GM12878 (cell line): ENCODE data around the gene FIG4. TPM values are rescaled to one million over a fixed set of nuclear protein-coding genes. Genes with fewer than 3 reads are reported as not detected.

ENCODE experiments used
- ATAC-seq: fragments of 200-7000 bp; cut with Tn5 transposase; 3 replicates; pipeline ENCODE4 v1.9.1; 2020; ENCODE audit warnings: mild to moderate bottlenecking, moderate library complexity
- BruUV-seq: library from RNA; stranded (reverse); fragments of 400-500 nt; replicated peaks from 2 replicates; lab custom pipeline; 2021; lab: Mats Ljungman, UMichigan
- CTCF ChIA-PET: fragments of 300-600 bp; sonication (Branson Sonifier 250); formaldehyde crosslinking; extraction: SDS; loops from one replicate; lab custom pipeline; 2021; ENCODE audit warnings: inconsistent platforms; lab: Yijun Ruan, JAX
- POLR2A ChIA-PET: fragments of 350-600 bp; formaldehyde crosslinking; extraction: SDS; loops from one replicate; lab custom pipeline; 2021; ENCODE audit warnings: inconsistent platforms; lab: Charles Lee
- RAD21 ChIA-PET: fragments of 300-600 bp; sonication (Branson Sonifier 250); formaldehyde crosslinking; loops from one replicate; lab custom pipeline; 2023; ENCODE audit warnings: antibody characterized with exemption; ENCODE audit not compliant: unreplicated experiment; lab: Charles Lee
- SMC1A ChIA-PET: fragments of 300-600 bp; sonication (Branson Sonifier 250); formaldehyde crosslinking; loops from one replicate; lab custom pipeline; 2023; ENCODE audit not compliant: unreplicated experiment, uncharacterized antibody; lab: Charles Lee
- DNase-seq: peaks from one replicate; pipeline ENCODE4 v3.0.0-alpha.2; 2011; ENCODE audit warnings: low read depth, low spot score
- FAIRE-seq: peaks from 3 replicates; lab custom pipeline; 2011; peaks lifted over from hg19 to GRCh38; lab: Jason Lieb, UNC
- H2AFZ ChIP-seq: 2 replicates; pipeline ENCODE4 v1.6.0; 2011; ENCODE audit warnings: low read depth, low read length, control low read depth; ENCODE audit not compliant: control insufficient read depth
- H3K27ac ChIP-seq: 2 replicates; pipeline ENCODE4 v1.5.1; 2011; ENCODE audit warnings: control low read depth; ENCODE audit not compliant: control insufficient read depth, insufficient read depth
- H3K27me3 ChIP-seq, 2 experiments: replicated peaks in 1 of 2; 2 replicates each; pipeline versions ENCODE4 v1.6.0 to v1.6.1; 2011; ENCODE audit warnings: low read length in 1 of 2; ENCODE audit not compliant: control insufficient read depth in 2 of 2, insufficient read depth in 2 of 2
- H3K36me3 ChIP-seq, 2 experiments: 2 replicates each; pipeline ENCODE4 v1.5.1; 2011; ENCODE audit warnings: low read length in 1 of 2; ENCODE audit not compliant: control insufficient read depth in 2 of 2, insufficient read depth in 2 of 2
- H3K4me1 ChIP-seq: 2 replicates; pipeline ENCODE4 v1.6.1; 2011; ENCODE audit warnings: mild to moderate bottlenecking, low read length, moderate library complexity, mixed read lengths; ENCODE audit not compliant: control insufficient read depth, insufficient read depth
- H3K4me2 ChIP-seq: 2 replicates; pipeline ENCODE4 v1.6.0; 2011; ENCODE audit warnings: control low read depth; ENCODE audit not compliant: control insufficient read depth, insufficient read depth
- H3K4me3 ChIP-seq: fragments of 200-600 bp; sonication (generic); 2 replicates; pipeline ENCODE4 v1.5.1; 2016
- H3K79me2 ChIP-seq: 2 replicates; pipeline ENCODE4 v1.6.0; 2011; ENCODE audit warnings: low read length; ENCODE audit not compliant: control insufficient read depth, insufficient read depth
- H3K9ac ChIP-seq: 2 replicates; pipeline ENCODE4 v1.8.0; 2011; ENCODE audit warnings: low read length, control low read depth, mixed read lengths; ENCODE audit not compliant: control insufficient read depth, insufficient read depth
- H3K9me3 ChIP-seq: replicated peaks from 3 replicates; pipeline ENCODE4 v1.5.1; 2011; ENCODE audit warnings: mild to moderate bottlenecking, low read length; ENCODE audit not compliant: control insufficient read depth, insufficient read depth
- H4K20me1 ChIP-seq: 2 replicates; pipeline ENCODE4 v1.6.0; 2011; ENCODE audit not compliant: control insufficient read depth, insufficient read depth
- BACH1 ChIP-seq: fragments of 450-650 bp; IDR thresholded peaks from 2 replicates; pipeline ENCODE4 v1.6.1; 2017; ENCODE audit warnings: mild to moderate bottlenecking, borderline replicate concordance
- CHD1 ChIP-seq: IDR thresholded peaks from 2 replicates; pipeline ENCODE4 v1.6.1; 2012; ENCODE audit warnings: low read depth, low read length, improper control_type of control experiment
- CREB1 ChIP-seq: IDR thresholded peaks from 2 replicates; pipeline ENCODE4 v1.6.1; 2012; ENCODE audit warnings: low read depth, mild to moderate bottlenecking, inconsistent platforms
- CUX1 ChIP-seq: IDR thresholded peaks from 2 replicates; pipeline ENCODE4 v1.6.1; 2012; ENCODE audit warnings: improper control_type of control experiment, low read depth, low read length; ENCODE audit not compliant: insufficient replicate concordance
- EGR1 ChIP-seq, 2 experiments: IDR thresholded peaks; 1 replicate in 1 of 2; 2 replicates in 1 of 2; pipeline ENCODE4 v1.6.1; 2011 to 2012; ENCODE audit warnings: low read depth in 2 of 2, low read length in 2 of 2, borderline replicate concordance in 1 of 2, mild to moderate bottlenecking in 1 of 2, moderate library complexity in 1 of 2
- FOS ChIP-seq: IDR thresholded peaks from 3 replicates; pipeline ENCODE4 v1.6.1; 2011; ENCODE audit warnings: borderline replicate concordance; ENCODE audit not compliant: insufficient read length; ENCODE audit errors: extremely low read depth
- RB1 ChIP-seq: fragments of 450-650 bp; formaldehyde crosslinking; IDR thresholded peaks from 2 replicates; pipeline ENCODE4 v1.6.1; 2017; ENCODE audit warnings: mild to moderate bottlenecking, borderline replicate concordance
- SKIL ChIP-seq: fragments of 450-650 bp; IDR thresholded peaks from 2 replicates; pipeline ENCODE4 v1.6.1; 2017; ENCODE audit warnings: mild to moderate bottlenecking, low read depth, inconsistent platforms; ENCODE audit not compliant: poor library complexity, severe bottlenecking
- SMAD1 ChIP-seq: fragments of 450-650 bp; IDR thresholded peaks from 2 replicates; pipeline ENCODE4 v1.6.1; 2018; ENCODE audit warnings: mild to moderate bottlenecking, low read depth; ENCODE audit not compliant: partially characterized antibody
- STAT3 ChIP-seq: IDR thresholded peaks from 2 replicates; pipeline ENCODE4 v1.6.1; 2011; ENCODE audit warnings: low read depth, low read length, improper control_type of control experiment
- TBL1XR1 ChIP-seq: IDR thresholded peaks from 2 replicates; pipeline ENCODE4 v1.6.1; 2012; ENCODE audit warnings: low read depth, low read length, improper control_type of control experiment
- TCF3 ChIP-seq: IDR thresholded peaks from 2 replicates; pipeline ENCODE4 v1.6.1; 2012; ENCODE audit warnings: low read depth, mild to moderate bottlenecking, low read length, borderline replicate concordance; ENCODE audit not compliant: insufficient read depth
- ZBTB40 ChIP-seq: fragments of 450-650 bp; IDR thresholded peaks from 2 replicates; pipeline ENCODE4 v1.6.1; 2016; ENCODE audit warnings: mild to moderate bottlenecking, moderate library complexity, borderline replicate concordance
- WGBS: methylation state at CpG from one replicate; pipeline ENCODE4 v1.1.6; 2016; ENCODE audit warnings: low lambda C conversion rate; ENCODE audit not compliant: insufficient replicate concordance, insufficient coverage; ENCODE audit errors: missing lambda C conversion rate; 5-methylcytosine and 5-hydroxymethylcytosine counted together
- in situ Hi-C: fragments of 300-500 bp; cut with MboI; formaldehyde crosslinking; loops from 9 replicates; pipeline ENCODE4 v1.14.3; 2018; ENCODE audit warnings: mixed read lengths
- intact Hi-C: fragments of 100-400 bp; cut with micrococcal nuclease; formaldehyde crosslinking; loops from one replicate; pipeline ENCODE4 v1.14.2; 2022; ENCODE audit not compliant: unreplicated experiment
- polyA plus RNA-seq, 11 experiments: library from polyadenylated mRNA; depleted of rRNA in 4 of 11; unstranded in 6 of 11; stranded (reverse) in 5 of 11; fragments of >200 nt; fragmentation: Nextera tagmentation in 4 of 11; fragmentation: Illumina TruSeq in 1 of 11; extraction: Ambion mirVana in 4 of 11; extraction: Trizol in 1 of 11; gene quantifications; 1 replicate in 1 of 11; 2 replicates in 10 of 11; pipeline versions ENCODE4 v1.2.1 to v1.2.3, GENCODE V29; 2011 to 2016; ENCODE audit warnings: inconsistent platforms in 2 of 11, missing spikeins in 2 of 11, low read depth in 1 of 11
- total RNA-seq, 4 experiments: library from RNA; depleted of rRNA in 3 of 4; stranded (reverse); fragments of >200 nt in 3 of 4; fragmentation: Illumina TruSeq in 1 of 4; extraction: Trizol in 1 of 4; gene quantifications; 2 replicates each; pipeline versions ENCODE4 v1.2.1 to v1.2.3, GENCODE V29; 2013 to 2021

The FIG4 gene
- total and polyA plus RNA-seq, 10 of the 15 experiments (the other 5 are each of a cell fraction or from before 2014, with no cell fraction given): 3.8 to 23.2 (median 11.8) TPM

GRCh38 chr6:109718991-109719390 is 27.9 kb downstream of the FIG4 start:
- Histone ChIP-seq H3K79me2 (no peaks in the 10 kb centered on the region), H3K27me3 (no peaks in the 10 kb centered on the region), H3K4me3 (no peak overlapping the region), H3K36me3 (peaks cover 0 to 1% of the 10 kb centered on the region in 2 experiments; a peak in 2 of 4 replicates), H3K9me3 (no peaks in the 10 kb centered on the region), H3K27ac (no peak overlapping the region), H2AFZ (no peak overlapping the region), H4K20me1 (no peaks in the 10 kb centered on the region), H3K9ac (no peak overlapping the region), H3K4me1 (no peaks in the 10 kb centered on the region), H3K4me2 (no peak overlapping the region)
- RAD21 ChIA-PET: no interaction called here
- 89% methylated on average over 5 of the region's 5 CpGs for WGBS
- intact Hi-C loops: no loop called here
- DNase-seq: no peak
- POLR2A ChIA-PET: no interaction called here
- no TSS peak for BruUV-seq
- CTCF ChIA-PET: interaction anchor here (1.0 to 1.6 kb wide), 2 partner anchors 63 to 321 kb away, joined by 4 to 7 read pairs; no protein-coding TSS in a partner anchor
- no peak for ATAC-seq
- SMC1A ChIA-PET: interaction anchor here (1.2 kb wide), 1 partner anchor 321 kb away, joined by 4 read pairs; no protein-coding TSS in a partner anchor
- in situ Hi-C loops: no loop called here
- no peak for FAIRE-seq
- TF ChIP-seq RB1: no peak
- no peak for TF ChIP-seq TBL1XR1
- TF ChIP-seq TCF3: no peak
- no peak for TF ChIP-seq FOS
- no peak for TF ChIP-seq SKIL
- no peak for TF ChIP-seq STAT3
- no peak for TF ChIP-seq CREB1
- TF ChIP-seq EGR1 (IDR thresholded peaks at IDR 0.05; ENCODE audit: borderline replicate concordance in 1 of 2, low read depth in 2 of 2, low read length in 2 of 2): no peak
- no peak for TF ChIP-seq BACH1
- TF ChIP-seq CHD1: no peak
- no peak for TF ChIP-seq ZBTB40
- no peak for TF ChIP-seq SMAD1
- TF ChIP-seq CUX1: no peak
